Activated CD8-positive, alpha-beta T cell treated with anti-CD3 and anti-CD28 coated beads for 36 hours (primary cell): ENCODE results near the gene RTN4. TPM values are rescaled to one million over a fixed set of nuclear protein-coding genes. Genes with fewer than 3 reads are reported as not detected.

Experiments used
- ATAC-seq: fragments of 200-7000 bp; cut with Tn5 transposase; one replicate; pipeline ENCODE4 v1.10.0; 2021; ENCODE audit warnings: mild to moderate bottlenecking, moderate library complexity
- CTCF ChIA-PET: fragments of 350-600 bp; sonication (Branson Sonifier 250); formaldehyde crosslinking; loops from one replicate; lab custom pipeline; 2021; ENCODE audit warnings: antibody characterized with exemption; lab: Charles Lee
- POLR2A ChIA-PET: fragments of 350-600 bp; sonication (Branson Sonifier 250); formaldehyde crosslinking; loops from one replicate; lab custom pipeline; 2021; ENCODE audit warnings: antibody characterized with exemption; lab: Charles Lee
- DNase-seq: peaks from one replicate; pipeline ENCODE4 v3.0.0-alpha.2; 2020
- H3K27ac Mint-ChIP-seq: one replicate; pipeline ENCODE4 v1.8.0; 2021; ENCODE audit warnings: mild to moderate bottlenecking, mixed read lengths
- H3K27me3 Mint-ChIP-seq: one replicate; pipeline ENCODE4 v1.8.0; 2021; ENCODE audit warnings: mixed read lengths
- H3K36me3 Mint-ChIP-seq: one replicate; pipeline ENCODE4 v1.8.0; 2021; ENCODE audit warnings: low read depth, mixed read lengths
- H3K4me1 Mint-ChIP-seq: one replicate; pipeline ENCODE4 v1.8.0; 2021; ENCODE audit warnings: low read depth, mixed read lengths
- H3K4me3 Mint-ChIP-seq: one replicate; pipeline ENCODE4 v1.8.0; 2021; ENCODE audit warnings: mild to moderate bottlenecking, moderate library complexity, mixed read lengths
- H3K9me3 Mint-ChIP-seq: one replicate; pipeline ENCODE4 v1.8.0; 2021; ENCODE audit warnings: mixed read lengths
- CTCF ChIP-seq: fragments of 200-600 bp; IDR thresholded peaks from one replicate; pipeline ENCODE4 v1.8.0; 2022; ENCODE audit warnings: antibody characterized with exemption, mild to moderate bottlenecking
- intact Hi-C: fragments of 100-400 bp; cut with micrococcal nuclease; formaldehyde crosslinking; loops from one replicate; pipeline ENCODE4 v1.10.0; 2022
- total RNA-seq, 2 experiments: library from RNA; stranded (reverse); gene quantifications; one replicate each; pipeline ENCODE4 v1.2.3, GENCODE V29; 2021

Gene RTN4
- total RNA-seq, 2 experiments from 2014 or later, result 81.5 to 85.0 TPM

GRCh38 chr2:54947646-54948045 is 102.6 kb downstream of the RTN4 start:
- TF ChIP-seq CTCF, result no peak
- DNase-seq (no peak), ATAC-seq (no peak)
- intact Hi-C loops, result no loop called here
- CTCF ChIA-PET, result no interaction called here
- Mint-ChIP-seq H3K9me3 (no peaks in the 10 kb centered on the region), H3K4me1 (peaks cover 6% of the 10 kb centered on the region), H3K27ac (no peak overlapping the region), H3K27me3 (peaks cover 2% of the 10 kb centered on the region), H3K4me3 (no peak overlapping the region), H3K36me3 (no peaks in the 10 kb centered on the region)
- POLR2A ChIA-PET, result no interaction called here

- H3K9me3 Mint-ChIP-seq, result no peaks in the 10 kb centered on the region
- ATAC-seq (no peak), DNase-seq (no peak)
- intact Hi-C loops, result no loop called here
- TF ChIP-seq CTCF, result no peak
- H3K4me3 Mint-ChIP-seq, result no peak overlapping the region
- H3K27me3 Mint-ChIP-seq, result peaks cover 2% of the 10 kb centered on the region
- no peaks in the 10 kb centered on the region for H3K36me3 Mint-ChIP-seq
- CTCF ChIA-PET, result no interaction called here
- POLR2A ChIA-PET, result no interaction called here
- peaks cover 6% of the 10 kb centered on the region for H3K4me1 Mint-ChIP-seq
- H3K27ac Mint-ChIP-seq, result no peak overlapping the region
These were observed 103.1 kb downstream of the RTN4 start for GRCh38 chr2:54947136-54947535.

DNA sequence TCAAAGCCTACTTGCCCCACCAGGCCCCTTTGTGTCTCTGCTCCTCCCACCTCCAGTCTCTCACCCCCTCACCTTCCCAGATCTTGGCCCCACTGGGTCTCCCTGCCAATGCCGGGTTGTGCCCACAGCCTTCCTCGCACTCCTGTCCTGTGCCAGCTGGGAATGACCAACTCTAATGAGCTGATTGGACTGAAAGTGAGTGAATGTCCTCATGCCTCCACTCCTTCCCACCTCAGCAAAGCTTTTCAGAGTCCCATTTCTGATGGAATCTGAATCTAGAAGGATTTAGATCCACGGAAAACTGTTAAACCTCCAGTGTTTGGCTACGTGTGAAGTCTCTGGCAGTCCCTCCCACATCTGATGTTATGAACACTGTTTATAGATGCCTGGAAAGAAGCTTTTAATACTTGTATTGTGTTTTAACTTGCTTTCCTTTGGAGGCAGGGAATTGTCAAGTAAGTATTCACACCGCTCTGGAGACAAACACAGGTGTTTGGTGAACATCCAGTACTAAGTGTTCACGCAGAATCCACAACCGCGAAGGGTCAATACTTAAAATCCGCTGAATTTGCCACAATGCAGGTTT is 103.9 kb downstream of the RTN4 start:
- H3K27me3 Mint-ChIP-seq, result peaks cover 2% of the 10 kb centered on the region
- H3K4me3 Mint-ChIP-seq, result no peak overlapping the region
- DNase-seq (no peak), ATAC-seq (no peak)
- H3K27ac Mint-ChIP-seq, result no peak overlapping the region
- CTCF ChIA-PET, result no interaction called here
- intact Hi-C loops, result no loop called here
- H3K4me1 Mint-ChIP-seq, result peaks cover 6% of the 10 kb centered on the region
- POLR2A ChIA-PET, result no interaction called here
- no peaks in the 10 kb centered on the region for H3K36me3 Mint-ChIP-seq
- no peaks in the 10 kb centered on the region for H3K9me3 Mint-ChIP-seq
- TF ChIP-seq CTCF, result no peak

DNA sequence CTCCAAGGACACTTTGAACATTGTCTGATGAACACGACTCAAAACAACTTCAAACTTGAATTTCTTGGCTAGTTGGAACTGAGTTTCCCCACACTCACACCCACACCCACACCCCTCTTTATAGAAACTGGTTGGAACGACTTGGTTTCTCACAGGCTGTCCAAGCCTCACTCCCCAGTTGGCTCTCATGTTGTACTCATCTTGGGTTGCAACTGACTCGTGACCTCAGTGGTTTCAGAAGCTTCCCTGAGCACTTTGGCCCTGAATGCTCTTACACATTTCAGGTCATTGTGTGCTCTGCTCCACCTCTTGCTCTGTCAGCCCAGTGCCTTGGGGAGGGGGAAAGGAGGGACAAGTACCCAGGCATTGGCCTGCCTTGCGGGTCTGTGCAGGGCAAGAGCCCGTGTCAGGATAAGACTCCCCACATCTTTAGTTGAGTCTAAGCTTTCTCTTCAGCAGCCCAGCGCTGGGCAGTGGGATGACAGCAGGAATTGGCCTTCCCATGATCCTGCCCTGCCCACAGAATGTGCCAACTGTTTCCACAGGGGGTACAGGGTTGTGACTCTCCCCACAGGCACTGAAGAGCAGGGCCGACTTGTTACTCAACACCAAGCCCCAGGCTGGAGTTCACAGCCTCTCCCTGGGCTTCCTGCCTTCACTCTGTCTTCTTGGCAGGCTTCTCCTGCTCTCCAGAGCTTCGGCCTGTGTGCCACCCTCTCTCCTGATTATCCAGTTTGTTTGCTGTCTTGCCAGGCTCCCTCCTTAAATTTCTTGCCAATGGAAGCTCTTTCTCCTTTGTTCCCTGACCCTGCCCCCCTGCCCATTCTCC is 104.6 kb downstream of the RTN4 start:
- no peak for TF ChIP-seq CTCF
- intact Hi-C loops, result no loop called here
- no peaks in the 10 kb centered on the region for H3K9me3 Mint-ChIP-seq
- H3K4me3 Mint-ChIP-seq, result no peak overlapping the region
- no peak overlapping the region for H3K27ac Mint-ChIP-seq
- ATAC-seq, result peak; percentile 71
- H3K4me1 Mint-ChIP-seq, result peaks cover 6% of the 10 kb centered on the region
- H3K36me3 Mint-ChIP-seq, result no peaks in the 10 kb centered on the region
- ChIA-PET CTCF (interaction anchor here (0.7 kb wide), 1 partner anchor 25 kb away, joined by 3 read pairs; no protein-coding TSS in a partner anchor), POLR2A (interaction anchor here (0.9 kb wide), 1 partner anchor 189 kb away, joined by 3 read pairs; no protein-coding TSS in a partner anchor)
- H3K27me3 Mint-ChIP-seq, result peaks cover 2% of the 10 kb centered on the region
- peak; percentile 59 for DNase-seq
